ENCODE measurements around the gene MAPK4. TPM values are rescaled to one million over a fixed set of nuclear protein-coding genes. Genes with fewer than 3 reads are reported as not detected.

The MAPK4 gene
- total RNA-seq, 2 donors from 2014 or later: 2.0 to 3.8 TPM

DNA sequence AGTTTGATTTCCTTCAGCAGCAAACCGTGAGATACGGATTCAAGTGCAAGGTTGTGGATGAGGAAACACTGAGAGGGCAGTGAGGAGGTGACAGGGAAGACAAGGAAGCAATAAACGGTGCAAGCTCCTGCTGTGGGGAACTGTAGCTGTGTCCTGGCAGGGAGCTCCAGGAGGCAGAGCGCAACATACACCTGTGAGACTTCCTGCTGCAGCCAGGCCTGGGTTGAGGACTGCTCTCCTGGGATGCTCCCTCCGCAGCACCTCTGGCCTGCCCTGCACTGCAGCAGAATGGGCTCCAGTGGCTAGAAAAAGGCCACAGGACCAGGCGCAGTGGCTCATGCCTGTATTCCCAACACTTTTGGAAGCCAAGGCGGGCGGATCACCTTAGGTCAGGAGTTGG is 174.5 kb downstream of the MAPK4 start:
- no peaks in the 10 kb centered on the region for H3K36me3 Mint-ChIP-seq (ENCODE audit: low read depth)
- Histone ChIP-seq H3K4me1 (ENCODE audit: control insufficient read depth, insufficient read depth, low read length) (no peaks in the 10 kb centered on the region), H3K4me3 (ENCODE audit: low read length) (no peak overlapping the region), H3K9me3 (ENCODE audit: control insufficient read depth, low read length) (no peaks in the 10 kb centered on the region), H3K27me3 (ENCODE audit: control insufficient read depth, insufficient read depth, low read length, poor library complexity, severe bottlenecking) (no peaks in the 10 kb centered on the region), H3K36me3 (ENCODE audit: control insufficient read depth, insufficient read depth, low read length) (no peaks in the 10 kb centered on the region), H3K27ac (ENCODE audit: low read depth, low read length) (no peak overlapping the region), H3K9ac (ENCODE audit: extremely low read depth, low read length, poor library complexity, severe bottlenecking) (no peak overlapping the region)
- no peak overlapping the region for H3K4me3 Mint-ChIP-seq
- no peaks in the 10 kb centered on the region for H3K9me3 Mint-ChIP-seq
- peak; percentile 59 for DNase-seq
- WGBS, 2 experiments (ENCODE audit: insufficient coverage in 1 of 2, insufficient read length in 1 of 2): 73 to 75% methylated on average over 6 to 8 of the region's 8 CpGs
- H3K27ac Mint-ChIP-seq: no peak overlapping the region
- peaks cover 20% of the 10 kb centered on the region for H3K4me1 Mint-ChIP-seq
- H3K27me3 Mint-ChIP-seq (ENCODE audit: insufficient read depth): no peaks in the 10 kb centered on the region
- no peak for TF ChIP-seq CTCF (conservative IDR thresholded peaks at IDR 0.05)

GRCh38 chr18:50734886-50735285 is 175.0 kb downstream of the MAPK4 start:
- Histone ChIP-seq H3K9ac (ENCODE audit: extremely low read depth, low read length, poor library complexity, severe bottlenecking) (no peak overlapping the region), H3K4me3 (ENCODE audit: low read length) (no peak overlapping the region), H3K27ac (ENCODE audit: low read depth, low read length) (no peak overlapping the region), H3K9me3 (ENCODE audit: control insufficient read depth, low read length) (no peaks in the 10 kb centered on the region), H3K4me1 (ENCODE audit: control insufficient read depth, insufficient read depth, low read length) (no peaks in the 10 kb centered on the region), H3K27me3 (ENCODE audit: control insufficient read depth, insufficient read depth, low read length, poor library complexity, severe bottlenecking) (no peaks in the 10 kb centered on the region), H3K36me3 (ENCODE audit: control insufficient read depth, insufficient read depth, low read length) (no peaks in the 10 kb centered on the region)
- Mint-ChIP-seq H3K27ac (no peak overlapping the region), H3K4me1 (peaks cover 20% of the 10 kb centered on the region), H3K4me3 (no peak overlapping the region), H3K9me3 (no peaks in the 10 kb centered on the region), H3K36me3 (ENCODE audit: low read depth) (no peaks in the 10 kb centered on the region), H3K27me3 (ENCODE audit: insufficient read depth) (no peaks in the 10 kb centered on the region)
- no peak for TF ChIP-seq CTCF (conservative IDR thresholded peaks at IDR 0.05)
- 90 to 94% methylated on average over 2 to 5 of the region's 5 CpGs for WGBS, 2 experiments (ENCODE audit: insufficient coverage in 1 of 2, insufficient read length in 1 of 2)
- DNase-seq: no peak

DNA sequence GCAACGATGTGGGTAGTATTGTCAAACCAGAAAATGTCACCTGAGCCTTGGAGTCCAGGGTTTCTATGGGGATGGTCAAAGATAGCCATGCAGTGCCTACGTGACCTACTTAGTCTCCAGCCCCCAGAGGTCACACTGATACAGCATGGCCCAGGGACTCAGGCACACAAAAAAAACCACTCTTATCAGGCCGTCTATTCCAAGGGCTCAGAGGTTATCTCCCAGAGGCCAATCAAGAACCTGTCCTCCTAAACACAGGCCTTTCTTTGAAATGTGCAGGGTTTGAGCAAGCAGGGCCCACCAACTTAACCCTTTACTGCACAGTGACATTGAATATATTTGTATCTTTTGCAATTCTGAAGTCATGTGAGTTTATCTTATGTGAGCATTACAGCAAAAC is 177.2 kb downstream of the MAPK4 start:
- Mint-ChIP-seq H3K27me3 (ENCODE audit: insufficient read depth) (no peaks in the 10 kb centered on the region), H3K36me3 (ENCODE audit: low read depth) (no peaks in the 10 kb centered on the region), H3K27ac (no peak overlapping the region), H3K4me1 (peaks cover 20% of the 10 kb centered on the region), H3K4me3 (no peak overlapping the region), H3K9me3 (no peaks in the 10 kb centered on the region)
- no peak for DNase-seq
- TF ChIP-seq CTCF (conservative IDR thresholded peaks at IDR 0.05): peak; percentile 37
- Histone ChIP-seq H3K36me3 (ENCODE audit: control insufficient read depth, insufficient read depth, low read length) (no peaks in the 10 kb centered on the region), H3K27me3 (ENCODE audit: control insufficient read depth, insufficient read depth, low read length, poor library complexity, severe bottlenecking) (no peaks in the 10 kb centered on the region), H3K27ac (ENCODE audit: low read depth, low read length) (no peak overlapping the region), H3K9me3 (ENCODE audit: control insufficient read depth, low read length) (no peaks in the 10 kb centered on the region), H3K4me1 (ENCODE audit: control insufficient read depth, insufficient read depth, low read length) (no peaks in the 10 kb centered on the region), H3K9ac (ENCODE audit: extremely low read depth, low read length, poor library complexity, severe bottlenecking) (no peak overlapping the region), H3K4me3 (ENCODE audit: low read length) (no peak overlapping the region)
- 68 to 100% methylated on average over 1 to 3 of the region's 3 CpGs for WGBS, 2 experiments (ENCODE audit: insufficient coverage in 1 of 2, insufficient read length in 1 of 2)

Measured in endodermal cell (in vitro differentiated cells).